ENCODE data around the gene FOXP1.

FOXP1 gene

DNA sequence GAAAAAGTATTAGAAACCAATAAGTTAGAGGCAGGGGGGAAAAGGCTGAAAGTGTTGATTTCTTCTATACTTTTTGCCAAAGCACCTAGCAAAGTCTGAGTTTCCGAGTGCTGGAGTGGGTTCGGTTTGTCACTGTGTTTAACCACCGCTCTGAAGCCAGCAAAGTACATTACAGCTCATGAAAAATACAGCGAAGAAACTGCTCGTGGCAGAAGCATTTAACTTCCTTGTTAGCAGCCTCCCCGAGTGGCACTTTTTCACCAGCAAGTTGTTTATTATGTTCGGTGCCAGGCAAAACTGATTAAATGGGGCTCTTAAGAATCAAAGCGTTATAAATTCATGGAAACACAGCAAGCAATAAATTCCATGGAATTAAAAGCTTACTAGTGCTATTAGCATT is 313.6 kb downstream of the FOXP1 start:
- Histone ChIP-seq H3K4me1 (ENCODE audit: control insufficient read depth, insufficient read depth, low read length, unreplicated experiment) (no peaks in the 10 kb centered on the region), H2AFZ (ENCODE audit: low read length, unreplicated experiment) (no peak overlapping the region)

GRCh38 chr3:71268462-71268999 is 315.0 kb downstream of the FOXP1 start:
- Histone ChIP-seq H3K36me3 (ENCODE audit: insufficient read depth, low read length) (no peaks in the 10 kb centered on the region), H3K79me2 (ENCODE audit: control insufficient read depth, insufficient read depth, low read length, unreplicated experiment) (no peaks in the 10 kb centered on the region), H3K4me3 (ENCODE audit: low read depth, low read length) (no peak overlapping the region), H2AFZ (ENCODE audit: low read length, unreplicated experiment) (no peak overlapping the region), H3K27me3 (ENCODE audit: insufficient read depth, low read length) (no peaks in the 10 kb centered on the region), H3K27ac (ENCODE audit: low read depth, low read length) (no peak overlapping the region), H3K4me1 (ENCODE audit: control insufficient read depth, insufficient read depth, low read length, unreplicated experiment) (no peaks in the 10 kb centered on the region)

More for the DNA sequence above, 313.6 kb downstream of the FOXP1 start:
- H3K27ac ChIP-seq (ENCODE audit: low read depth, low read length), result no peak overlapping the region
- H3K27me3 ChIP-seq (ENCODE audit: insufficient read depth, low read length), result no peaks in the 10 kb centered on the region
- H3K79me2 ChIP-seq (ENCODE audit: control insufficient read depth, insufficient read depth, low read length, unreplicated experiment), result no peaks in the 10 kb centered on the region
- H3K4me3 ChIP-seq (ENCODE audit: low read depth, low read length), result no peak overlapping the region
- no peaks in the 10 kb centered on the region for H3K36me3 ChIP-seq (ENCODE audit: insufficient read depth, low read length)

- no peaks in the 10 kb centered on the region for H3K4me1 ChIP-seq (ENCODE audit: control insufficient read depth, insufficient read depth, low read length, unreplicated experiment)
- H3K79me2 ChIP-seq (ENCODE audit: control insufficient read depth, insufficient read depth, low read length, unreplicated experiment), result no peaks in the 10 kb centered on the region
- no peak overlapping the region for H3K4me3 ChIP-seq (ENCODE audit: low read depth, low read length)
These were observed 316.7 kb downstream of the FOXP1 start for GRCh38 chr3:71266875-71267274.

DNA sequence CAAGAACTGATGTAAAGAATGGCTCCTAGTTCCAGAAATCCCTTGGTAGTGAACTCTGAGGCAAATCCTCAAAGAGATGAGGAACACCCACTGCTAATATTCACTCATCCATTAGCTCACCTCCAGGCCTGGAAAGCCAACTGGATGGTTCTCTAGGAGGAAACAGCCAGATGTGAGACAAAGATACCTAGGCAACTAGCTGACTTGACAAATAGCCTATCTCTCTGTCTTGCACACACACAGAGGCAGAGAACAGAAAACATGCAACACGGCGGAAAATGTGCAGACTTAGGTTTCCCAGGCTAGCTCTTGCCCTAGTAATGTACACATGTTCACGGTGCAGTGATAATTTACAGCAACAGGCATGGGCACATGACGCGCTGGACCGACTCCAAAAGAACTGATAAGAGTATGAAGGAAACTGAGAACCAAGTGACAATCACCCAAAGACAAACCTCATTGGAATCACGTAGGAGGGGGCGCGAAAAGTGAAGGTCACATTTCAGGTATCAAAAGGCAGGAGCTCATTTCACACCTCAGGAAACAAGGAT is 318.1 kb downstream of the FOXP1 start:
- Histone ChIP-seq H3K79me2 (ENCODE audit: control insufficient read depth, insufficient read depth, low read length, unreplicated experiment) (no peaks in the 10 kb centered on the region), H3K4me3 (ENCODE audit: low read depth, low read length) (no peak overlapping the region), H3K4me1 (ENCODE audit: control insufficient read depth, insufficient read depth, low read length, unreplicated experiment) (no peaks in the 10 kb centered on the region), H3K27ac (ENCODE audit: low read depth, low read length) (no peak overlapping the region), H3K36me3 (ENCODE audit: insufficient read depth, low read length) (no peaks in the 10 kb centered on the region), H3K27me3 (ENCODE audit: insufficient read depth, low read length) (no peaks in the 10 kb centered on the region), H2AFZ (ENCODE audit: low read length, unreplicated experiment) (no peak overlapping the region)

More at GRCh38 chr3:71266875-71267274, 316.7 kb downstream of the FOXP1 start:
- Histone ChIP-seq H2AFZ (ENCODE audit: low read length, unreplicated experiment) (no peak overlapping the region), H3K36me3 (ENCODE audit: insufficient read depth, low read length) (no peaks in the 10 kb centered on the region), H3K27ac (ENCODE audit: low read depth, low read length) (no peak overlapping the region), H3K27me3 (ENCODE audit: insufficient read depth, low read length) (no peaks in the 10 kb centered on the region)

DNA sequence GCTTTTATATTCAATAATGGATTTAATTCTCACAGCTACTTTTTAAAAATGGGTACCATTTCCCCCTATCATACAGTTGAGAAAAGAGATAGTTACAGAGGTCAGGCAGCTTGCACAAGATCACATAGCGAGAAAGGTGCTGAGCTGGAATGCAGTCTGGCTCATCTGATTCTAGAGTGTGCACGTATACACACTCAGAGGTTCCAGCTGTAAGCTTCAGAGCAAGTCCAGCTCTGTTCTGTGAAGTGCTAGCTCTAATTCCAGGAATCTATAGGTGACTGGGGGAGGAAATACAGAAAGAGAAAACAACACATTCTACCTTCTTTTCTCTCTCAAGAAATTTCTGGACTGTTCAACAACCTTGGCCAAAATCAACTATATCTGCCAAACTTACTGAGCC is 318.7 kb downstream of the FOXP1 start:
- H3K4me1 ChIP-seq (ENCODE audit: control insufficient read depth, insufficient read depth, low read length, unreplicated experiment), result no peaks in the 10 kb centered on the region
- H3K27me3 ChIP-seq (ENCODE audit: insufficient read depth, low read length), result no peaks in the 10 kb centered on the region
- H3K36me3 ChIP-seq (ENCODE audit: insufficient read depth, low read length), result no peaks in the 10 kb centered on the region
- H3K79me2 ChIP-seq (ENCODE audit: control insufficient read depth, insufficient read depth, low read length, unreplicated experiment), result no peaks in the 10 kb centered on the region
- no peak overlapping the region for H3K4me3 ChIP-seq (ENCODE audit: low read depth, low read length)
- no peak overlapping the region for H2AFZ ChIP-seq (ENCODE audit: low read length, unreplicated experiment)
- no peak overlapping the region for H3K27ac ChIP-seq (ENCODE audit: low read depth, low read length)

- Histone ChIP-seq H3K79me2 (ENCODE audit: control insufficient read depth, insufficient read depth, low read length, unreplicated experiment) (no peaks in the 10 kb centered on the region), H3K4me1 (ENCODE audit: control insufficient read depth, insufficient read depth, low read length, unreplicated experiment) (peaks cover 21% of the 10 kb centered on the region), H3K27me3 (ENCODE audit: insufficient read depth, low read length) (no peaks in the 10 kb centered on the region), H2AFZ (ENCODE audit: low read length, unreplicated experiment) (no peak overlapping the region), H3K36me3 (ENCODE audit: insufficient read depth, low read length) (no peaks in the 10 kb centered on the region), H3K4me3 (ENCODE audit: low read depth, low read length) (no peak overlapping the region), H3K27ac (ENCODE audit: low read depth, low read length) (no peak overlapping the region)
These were observed 320.9 kb downstream of the FOXP1 start for GRCh38 chr3:71262364-71263265.

- Histone ChIP-seq H3K79me2 (ENCODE audit: control insufficient read depth, insufficient read depth, low read length, unreplicated experiment) (no peaks in the 10 kb centered on the region), H3K36me3 (ENCODE audit: insufficient read depth, low read length) (no peaks in the 10 kb centered on the region), H3K4me3 (ENCODE audit: low read depth, low read length) (no peak overlapping the region), H2AFZ (ENCODE audit: low read length, unreplicated experiment) (no peak overlapping the region), H3K27me3 (ENCODE audit: insufficient read depth, low read length) (no peaks in the 10 kb centered on the region), H3K4me1 (ENCODE audit: control insufficient read depth, insufficient read depth, low read length, unreplicated experiment) (peaks cover 23% of the 10 kb centered on the region), H3K27ac (ENCODE audit: low read depth, low read length) (no peak overlapping the region)
These were observed 322.7 kb downstream of the FOXP1 start for GRCh38 chr3:71260782-71261181.

- H3K27ac ChIP-seq (ENCODE audit: low read depth, low read length), result peak overlapping the region; percentile 81
- H3K27me3 ChIP-seq (ENCODE audit: insufficient read depth, low read length), result no peaks in the 10 kb centered on the region
- H3K4me3 ChIP-seq (ENCODE audit: low read depth, low read length), result peak overlapping the region; percentile 4; the same call in 1 of the 2 replicates
- no peak overlapping the region for H2AFZ ChIP-seq (ENCODE audit: low read length, unreplicated experiment)
- no peaks in the 10 kb centered on the region for H3K79me2 ChIP-seq (ENCODE audit: control insufficient read depth, insufficient read depth, low read length, unreplicated experiment)
- no peaks in the 10 kb centered on the region for H3K36me3 ChIP-seq (ENCODE audit: insufficient read depth, low read length)
- H3K4me1 ChIP-seq (ENCODE audit: control insufficient read depth, insufficient read depth, low read length, unreplicated experiment), result peaks cover 35% of the 10 kb centered on the region
These were observed 325.0 kb downstream of the FOXP1 start for GRCh38 chr3:71258526-71258925.

DNA sequence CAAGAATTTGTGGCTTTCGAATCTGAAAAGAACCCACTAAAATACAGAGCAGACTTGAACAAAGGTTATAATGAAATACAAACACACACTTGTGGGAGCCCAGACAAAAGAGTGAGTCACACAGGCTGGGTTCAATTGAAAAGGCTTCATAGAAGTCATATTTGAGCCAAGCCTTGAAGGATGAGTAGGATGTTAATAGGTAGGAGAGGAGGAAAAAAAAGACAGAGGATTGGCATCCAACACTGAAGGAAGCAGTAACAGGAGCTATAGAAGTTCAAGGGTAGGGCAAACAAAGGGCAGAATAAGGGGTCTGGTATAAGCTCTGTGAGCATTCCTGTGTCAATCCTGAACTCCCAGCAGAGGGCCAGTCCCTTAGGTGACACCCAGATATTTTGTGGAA is 325.4 kb downstream of the FOXP1 start:
- H3K27ac ChIP-seq (ENCODE audit: low read depth, low read length), result peak overlapping the region; percentile 81

GRCh38 chr3:71255498-71255897 is 328.0 kb downstream of the FOXP1 start:
- Histone ChIP-seq H2AFZ (ENCODE audit: low read length, unreplicated experiment) (no peak overlapping the region), H3K79me2 (ENCODE audit: control insufficient read depth, insufficient read depth, low read length, unreplicated experiment) (no peaks in the 10 kb centered on the region), H3K27ac (ENCODE audit: low read depth, low read length) (no peak overlapping the region), H3K27me3 (ENCODE audit: insufficient read depth, low read length) (no peaks in the 10 kb centered on the region), H3K4me1 (ENCODE audit: control insufficient read depth, insufficient read depth, low read length, unreplicated experiment) (peaks cover 58% of the 10 kb centered on the region), H3K4me3 (ENCODE audit: low read depth, low read length) (no peak overlapping the region), H3K36me3 (ENCODE audit: insufficient read depth, low read length) (no peaks in the 10 kb centered on the region)

More for the DNA sequence above, 325.4 kb downstream of the FOXP1 start:
- H3K79me2 ChIP-seq (ENCODE audit: control insufficient read depth, insufficient read depth, low read length, unreplicated experiment), result no peaks in the 10 kb centered on the region
- H3K4me1 ChIP-seq (ENCODE audit: control insufficient read depth, insufficient read depth, low read length, unreplicated experiment), result peaks cover 35% of the 10 kb centered on the region
- peak overlapping the region; percentile 4; the same call in 1 of the 2 replicates for H3K4me3 ChIP-seq (ENCODE audit: low read depth, low read length)
- no peak overlapping the region for H2AFZ ChIP-seq (ENCODE audit: low read length, unreplicated experiment)
- no peaks in the 10 kb centered on the region for H3K27me3 ChIP-seq (ENCODE audit: insufficient read depth, low read length)
- no peaks in the 10 kb centered on the region for H3K36me3 ChIP-seq (ENCODE audit: insufficient read depth, low read length)
